Measurements from ENCODE around the gene HBEGF.
"Not testable (repeated sequence)": the region's sequence is repeated elsewhere in the genome, so short reads cannot be mapped to it uniquely, and the experiment has no call there.

The HBEGF gene

GRCh38 chr5:140343849-140344248 is 2.6 kb downstream of the HBEGF start:
- not testable (repeated sequence) for H2BK12ac ChIP-seq (ENCODE audit: low read length); H3K9me3 ChIP-seq (ENCODE audit: insufficient read depth, low read depth, low read length); H3K23ac ChIP-seq (ENCODE audit: low read length); H4K8ac ChIP-seq (ENCODE audit: low read depth, low read length); H3K27ac ChIP-seq (ENCODE audit: low read depth, low read length); DNase-seq; H3K4ac ChIP-seq (ENCODE audit: low read depth, low read length); H2BK5ac ChIP-seq (ENCODE audit: low read depth, low read length, poor library complexity); H3K9ac ChIP-seq (ENCODE audit: low read length); H3K79me2 ChIP-seq (ENCODE audit: control insufficient read depth, insufficient read depth, low read length, poor library complexity); H3K4me3 ChIP-seq (ENCODE audit: low read depth, low read length); H3K18ac ChIP-seq (ENCODE audit: low read length); H4K91ac ChIP-seq (ENCODE audit: low read depth, low read length); H4K12ac ChIP-seq (ENCODE audit: low read depth, low read length); H2BK120ac ChIP-seq (ENCODE audit: insufficient read depth, low read length, poor library complexity); H3K14ac ChIP-seq (ENCODE audit: low read length); H2AFZ ChIP-seq (ENCODE audit: insufficient read depth, low read length, poor library complexity); H3K79me1 ChIP-seq (ENCODE audit: low read length); H3K27me3 ChIP-seq (ENCODE audit: insufficient read depth, low read length); H3K4me2 ChIP-seq (ENCODE audit: low read length); H2AK5ac ChIP-seq (ENCODE audit: low read length)
- Histone ChIP-seq H3K4me1 (ENCODE audit: control insufficient read depth in 1 of 2, insufficient read depth in 2 of 2, low read length in 2 of 2) (peaks cover 8 to 18% of the 10 kb centered on the region in 2 experiments), H3K36me3 (ENCODE audit: control insufficient read depth in 1 of 2, insufficient read depth in 2 of 2, low read length in 2 of 2) (peaks cover 6 to 11% of the 10 kb centered on the region in 2 experiments)
- WGBS (ENCODE audit: extremely low coverage, insufficient coverage, insufficient read length): no CpG with 5 or more reads among the region's 8 CpGs

DNA sequence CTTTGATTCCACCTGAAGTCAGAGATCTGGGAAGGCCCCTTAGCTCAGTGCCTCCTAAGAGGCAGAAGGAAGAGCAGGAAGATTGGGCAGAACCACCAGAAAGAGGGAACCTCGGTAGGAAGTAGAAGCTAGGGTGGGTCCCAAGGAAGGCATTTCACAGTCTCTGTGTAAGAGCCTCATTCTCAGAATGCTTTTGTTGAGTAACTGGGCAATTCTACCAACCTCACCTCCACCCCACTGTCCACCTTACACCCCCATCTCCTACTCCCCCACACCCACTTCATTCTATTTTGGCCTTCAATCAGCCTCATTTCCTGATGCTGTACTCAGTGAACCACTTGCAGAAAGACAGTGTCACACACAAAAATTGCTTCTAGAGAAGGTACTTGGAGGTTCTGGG is 3.5 kb downstream of the HBEGF start:
- Histone ChIP-seq H3K27ac (ENCODE audit: low read depth, low read length) (no peak overlapping the region), H3K4me3 (ENCODE audit: low read depth, low read length) (no peak overlapping the region), H3K18ac (ENCODE audit: low read length) (no peak overlapping the region), H3K9me3 (ENCODE audit: insufficient read depth, low read depth, low read length) (no peaks in the 10 kb centered on the region), H3K14ac (ENCODE audit: low read length) (no peak overlapping the region), H4K12ac (ENCODE audit: low read depth, low read length) (no peak overlapping the region), H3K4ac (ENCODE audit: low read depth, low read length) (no peak overlapping the region), H2AFZ (ENCODE audit: insufficient read depth, low read length, poor library complexity) (no peak overlapping the region), H2BK5ac (ENCODE audit: low read depth, low read length, poor library complexity) (no peak overlapping the region), H4K91ac (ENCODE audit: low read depth, low read length) (no peak overlapping the region), H2BK120ac (ENCODE audit: insufficient read depth, low read length, poor library complexity) (no peak overlapping the region), H3K79me2 (ENCODE audit: control insufficient read depth, insufficient read depth, low read length, poor library complexity) (peaks cover 6% of the 10 kb centered on the region), H3K23ac (ENCODE audit: low read length) (no peak overlapping the region), H3K79me1 (ENCODE audit: low read length) (peaks cover 5% of the 10 kb centered on the region), H3K36me3 (ENCODE audit: control insufficient read depth in 1 of 2, insufficient read depth in 2 of 2, low read length in 2 of 2) (peaks cover 6 to 11% of the 10 kb centered on the region in 2 experiments), H2AK5ac (ENCODE audit: low read length) (no peak overlapping the region), H3K4me1 (ENCODE audit: control insufficient read depth in 1 of 2, insufficient read depth in 2 of 2, low read length in 2 of 2) (peaks cover 8 to 18% of the 10 kb centered on the region in 2 experiments), H3K9ac (ENCODE audit: low read length) (no peak overlapping the region), H2BK12ac (ENCODE audit: low read length) (no peak overlapping the region), H3K27me3 (ENCODE audit: insufficient read depth, low read length) (no peaks in the 10 kb centered on the region), H3K4me2 (ENCODE audit: low read length) (no peak overlapping the region), H4K8ac (ENCODE audit: low read depth, low read length) (no peak overlapping the region)
- no CpG with 5 or more reads among the region's 1 CpG for WGBS (ENCODE audit: extremely low coverage, insufficient coverage, insufficient read length)
- no peak for DNase-seq

DNA sequence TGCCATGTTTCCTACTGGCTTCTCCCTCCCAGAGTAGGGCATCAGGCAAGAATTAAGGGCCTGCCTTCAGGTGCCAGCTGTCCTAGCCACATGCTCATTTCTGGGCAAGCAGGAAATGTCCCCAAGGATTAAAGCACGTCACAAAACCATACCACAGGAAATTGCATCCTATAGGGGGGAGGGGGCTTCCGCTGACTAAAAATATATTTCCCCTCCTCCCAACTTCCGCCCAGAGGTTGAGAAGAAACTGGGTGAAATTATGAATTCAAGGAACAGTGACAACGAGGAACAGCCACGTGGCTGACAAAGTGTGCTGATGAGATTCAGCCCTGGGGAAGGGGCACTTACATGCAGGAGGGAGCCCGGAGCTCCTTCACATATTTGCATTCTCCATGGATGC is 4.1 kb downstream of the HBEGF start:
- Histone ChIP-seq H4K12ac (ENCODE audit: low read depth, low read length) (no peak overlapping the region), H3K9me3 (ENCODE audit: insufficient read depth, low read depth, low read length) (no peaks in the 10 kb centered on the region), H3K27ac (ENCODE audit: low read depth, low read length) (no peak overlapping the region), H2AFZ (ENCODE audit: insufficient read depth, low read length, poor library complexity) (no peak overlapping the region), H3K4me1 (ENCODE audit: control insufficient read depth in 1 of 2, insufficient read depth in 2 of 2, low read length in 2 of 2) (peaks cover 8 to 19% of the 10 kb centered on the region in 2 experiments), H3K27me3 (ENCODE audit: insufficient read depth, low read length) (no peaks in the 10 kb centered on the region), H3K36me3 (ENCODE audit: control insufficient read depth in 1 of 2, insufficient read depth in 2 of 2, low read length in 2 of 2) (peaks cover 10 to 15% of the 10 kb centered on the region in 2 experiments), H4K8ac (ENCODE audit: low read depth, low read length) (no peak overlapping the region), H3K4me3 (ENCODE audit: low read depth, low read length) (no peak overlapping the region), H2BK5ac (ENCODE audit: low read depth, low read length, poor library complexity) (no peak overlapping the region), H2AK5ac (ENCODE audit: low read length) (no peak overlapping the region), H4K91ac (ENCODE audit: low read depth, low read length) (no peak overlapping the region), H3K9ac (ENCODE audit: low read length) (no peak overlapping the region), H3K79me1 (ENCODE audit: low read length) (peaks cover 5% of the 10 kb centered on the region), H3K4ac (ENCODE audit: low read depth, low read length) (no peak overlapping the region), H2BK12ac (ENCODE audit: low read length) (no peak overlapping the region), H3K79me2 (ENCODE audit: control insufficient read depth, insufficient read depth, low read length, poor library complexity) (peaks cover 6% of the 10 kb centered on the region), H3K14ac (ENCODE audit: low read length) (no peak overlapping the region), H2BK120ac (ENCODE audit: insufficient read depth, low read length, poor library complexity) (no peak overlapping the region), H3K18ac (ENCODE audit: low read length) (no peak overlapping the region), H3K23ac (ENCODE audit: low read length) (no peak overlapping the region), H3K4me2 (ENCODE audit: low read length) (no peak overlapping the region)
- no CpG with 5 or more reads among the region's 6 CpGs for WGBS (ENCODE audit: extremely low coverage, insufficient coverage, insufficient read length)
- DNase-seq: peak in 1 of 2 donors; percentile 9

- no peak overlapping the region for H2AFZ ChIP-seq (ENCODE audit: insufficient read depth, low read length, poor library complexity)
- H4K8ac ChIP-seq (ENCODE audit: low read depth, low read length): no peak overlapping the region
- no peak overlapping the region for H3K4ac ChIP-seq (ENCODE audit: low read depth, low read length)
- H3K27me3 ChIP-seq (ENCODE audit: insufficient read depth, low read length): no peaks in the 10 kb centered on the region
- H3K79me2 ChIP-seq (ENCODE audit: control insufficient read depth, insufficient read depth, low read length, poor library complexity): peaks cover 6% of the 10 kb centered on the region
- no peak overlapping the region for H3K18ac ChIP-seq (ENCODE audit: low read length)
- no peak overlapping the region for H3K4me3 ChIP-seq (ENCODE audit: low read depth, low read length)
- no peak overlapping the region for H3K27ac ChIP-seq (ENCODE audit: low read depth, low read length)
- no peak overlapping the region for H2BK12ac ChIP-seq (ENCODE audit: low read length)
- H3K36me3 ChIP-seq (ENCODE audit: control insufficient read depth in 1 of 2, insufficient read depth in 2 of 2, low read length in 2 of 2): peaks cover 11 to 17% of the 10 kb centered on the region in 2 experiments
- peaks cover 5% of the 10 kb centered on the region for H3K79me1 ChIP-seq (ENCODE audit: low read length)
- no peak overlapping the region for H3K9ac ChIP-seq (ENCODE audit: low read length)
- no CpG with 5 or more reads among the region's 5 CpGs for WGBS (ENCODE audit: extremely low coverage, insufficient coverage, insufficient read length)
- no peak overlapping the region for H2AK5ac ChIP-seq (ENCODE audit: low read length)
- no peak overlapping the region for H3K4me2 ChIP-seq (ENCODE audit: low read length)
- no peak overlapping the region for H2BK120ac ChIP-seq (ENCODE audit: insufficient read depth, low read length, poor library complexity)
- no peak overlapping the region for H3K14ac ChIP-seq (ENCODE audit: low read length)
- H3K4me1 ChIP-seq (ENCODE audit: control insufficient read depth in 1 of 2, insufficient read depth in 2 of 2, low read length in 2 of 2): peaks cover 8 to 19% of the 10 kb centered on the region in 2 experiments
- no peak overlapping the region for H3K23ac ChIP-seq (ENCODE audit: low read length)
- no peak overlapping the region for H4K12ac ChIP-seq (ENCODE audit: low read depth, low read length)
- H2BK5ac ChIP-seq (ENCODE audit: low read depth, low read length, poor library complexity): no peak overlapping the region
- no peaks in the 10 kb centered on the region for H3K9me3 ChIP-seq (ENCODE audit: insufficient read depth, low read depth, low read length)
- no peak overlapping the region for H4K91ac ChIP-seq (ENCODE audit: low read depth, low read length)
- no peak for DNase-seq
Observed at GRCh38 chr5:140341591-140341990, 4.8 kb downstream of the HBEGF start.

Measured in trophoblast cell (in vitro differentiated cells and primary cell).